ENCODE measurements around the gene RAD51B. TPM values are rescaled to one million over a fixed set of nuclear protein-coding genes. Genes with fewer than 3 reads are reported as not detected.
"Not testable (repeated sequence)": the region's sequence is repeated elsewhere in the genome, so short reads cannot be mapped to it uniquely, and the experiment has no call there.

Gene RAD51B
- total and polyA plus RNA-seq, 4 donors: 2.8 to 39.6 (median 13.3) TPM; not detected in 1

GRCh38 chr14:67798731-67799130 lies 20.8 kb upstream of the RAD51B start:
- WGBS, 2 donors: 80 to 93% methylated on average over 20 of the region's 20 CpGs
- H3K9me3 ChIP-seq (ENCODE audit: control insufficient read depth, low read length): no peaks in the 10 kb centered on the region
- no peaks in the 10 kb centered on the region for H3K4me1 ChIP-seq (ENCODE audit: control insufficient read depth in 1 of 2, insufficient read depth in 2 of 2, low read length in 2 of 2)
- no peak overlapping the region for H3K27ac ChIP-seq (ENCODE audit: low read depth in 1 of 2, low read length in 2 of 2)
- ATAC-seq (ENCODE audit: low FRiP score) (no peak), DNase-seq (no peak)
- no peaks in the 10 kb centered on the region for H3K27me3 ChIP-seq (ENCODE audit: control insufficient read depth in 1 of 2, insufficient read depth in 2 of 2, low read length in 1 of 2)
- peaks cover under 1 to 22% of the 10 kb centered on the region in 2 donors for H3K36me3 ChIP-seq (ENCODE audit: control insufficient read depth in 1 of 2, insufficient read depth in 2 of 2, low read length in 1 of 2)
- intact Hi-C loops (cut with DNase I): no loop called here
- no peak overlapping the region for H3K4me3 ChIP-seq (ENCODE audit: low read length in 2 of 2)

- DNase-seq (no peak), ATAC-seq (ENCODE audit: low FRiP score) (no peak)
- Histone ChIP-seq H3K27me3 (ENCODE audit: control insufficient read depth in 1 of 2, insufficient read depth in 2 of 2, low read length in 1 of 2) (no peaks in the 10 kb centered on the region), H3K27ac (ENCODE audit: low read depth in 1 of 2, low read length in 2 of 2) (no peak overlapping the region), H3K9me3 (ENCODE audit: control insufficient read depth, low read length) (no peaks in the 10 kb centered on the region), H3K4me1 (ENCODE audit: control insufficient read depth in 1 of 2, insufficient read depth in 2 of 2, low read length in 2 of 2) (no peaks in the 10 kb centered on the region), H3K36me3 (ENCODE audit: control insufficient read depth in 1 of 2, insufficient read depth in 2 of 2, low read length in 1 of 2) (peaks cover 7 to 24% of the 10 kb centered on the region in 2 donors), H3K4me3 (ENCODE audit: low read length in 2 of 2) (no peak overlapping the region)
- WGBS, 2 donors: 95 to 96% methylated on average over 4 of the region's 4 CpGs
- intact Hi-C loops (cut with DNase I): no loop called here
Measured at GRCh38 chr14:67800743-67801142, 18.8 kb upstream of the RAD51B start.

GRCh38 chr14:67806246-67806645 lies 13.3 kb upstream of the RAD51B start:
- WGBS, 2 donors: 64 to 69% methylated on average over 3 of the region's 3 CpGs
- Histone ChIP-seq H3K4me1 (ENCODE audit: control insufficient read depth in 1 of 2, insufficient read depth in 2 of 2, low read length in 2 of 2) (no peaks in the 10 kb centered on the region), H3K36me3 (ENCODE audit: control insufficient read depth in 1 of 2, insufficient read depth in 2 of 2, low read length in 1 of 2) (peaks cover 9 to 17% of the 10 kb centered on the region in 2 donors), H3K9me3 (ENCODE audit: control insufficient read depth, low read length) (no peaks in the 10 kb centered on the region), H3K27me3 (ENCODE audit: control insufficient read depth in 1 of 2, insufficient read depth in 2 of 2, low read length in 1 of 2) (no peaks in the 10 kb centered on the region), H3K27ac (ENCODE audit: low read depth in 1 of 2, low read length in 2 of 2) (no peak overlapping the region), H3K4me3 (ENCODE audit: low read length in 2 of 2) (no peak overlapping the region)
- intact Hi-C loops (cut with DNase I): no loop called here
- DNase-seq (no peak), ATAC-seq (ENCODE audit: low FRiP score) (no peak)

GRCh38 chr14:67814821-67815220 lies 4.8 kb upstream of the RAD51B start:
- DNase-seq (no peak), ATAC-seq (ENCODE audit: low FRiP score) (no peak)
- 69 to 75% methylated on average over 2 of the region's 2 CpGs for WGBS, 2 donors
- Histone ChIP-seq H3K9me3 (ENCODE audit: control insufficient read depth, low read length) (no peaks in the 10 kb centered on the region), H3K27ac (ENCODE audit: low read depth in 1 of 2, low read length in 2 of 2) (no peak overlapping the region), H3K4me3 (ENCODE audit: low read length in 2 of 2) (no peak overlapping the region), H3K27me3 (ENCODE audit: control insufficient read depth in 1 of 2, insufficient read depth in 2 of 2, low read length in 1 of 2) (no peaks in the 10 kb centered on the region), H3K4me1 (ENCODE audit: control insufficient read depth in 1 of 2, insufficient read depth in 2 of 2, low read length in 2 of 2) (no peaks in the 10 kb centered on the region), H3K36me3 (ENCODE audit: control insufficient read depth in 1 of 2, insufficient read depth in 2 of 2, low read length in 1 of 2) (no peaks in the 10 kb centered on the region)
- intact Hi-C loops (cut with DNase I): no loop called here

- ATAC-seq (ENCODE audit: low FRiP score) (no peak), DNase-seq (no peak)
- Histone ChIP-seq H3K36me3 (ENCODE audit: control insufficient read depth in 1 of 2, insufficient read depth in 2 of 2, low read length in 1 of 2) (no peaks in the 10 kb centered on the region), H3K27ac (ENCODE audit: low read depth in 1 of 2, low read length in 2 of 2) (no peak overlapping the region), H3K27me3 (ENCODE audit: control insufficient read depth in 1 of 2, insufficient read depth in 2 of 2, low read length in 1 of 2) (no peaks in the 10 kb centered on the region), H3K4me3 (ENCODE audit: low read length in 2 of 2) (peak overlapping the region; percentile 70 to 94), H3K9me3 (ENCODE audit: control insufficient read depth, low read length) (no peaks in the 10 kb centered on the region), H3K4me1 (ENCODE audit: control insufficient read depth in 1 of 2, insufficient read depth in 2 of 2, low read length in 2 of 2) (no peaks in the 10 kb centered on the region)
- intact Hi-C loops (cut with DNase I): no loop called here
- WGBS, 2 donors: 4 to 5% methylated on average over 14 of the region's 14 CpGs
Measured at GRCh38 chr14:67815573-67816225, 3.9 kb upstream of the RAD51B start.

GRCh38 chr14:67816326-67817002 lies 3.1 kb upstream of the RAD51B start, which contains the start of gene ZFYVE26:
TSS of gene ZFYVE26 (minus strand) at chr14:67816590. CDS start at chr14:67815963, 627 bp downstream.
- peak; percentile 93 to 95 for DNase-seq
- H3K4me1 ChIP-seq (ENCODE audit: control insufficient read depth in 1 of 2, insufficient read depth in 2 of 2, low read length in 2 of 2): no peaks in the 10 kb centered on the region

GRCh38 chr14:67817750-67818438 lies 1.7 kb upstream of the RAD51B start:
- Histone ChIP-seq H3K36me3 (ENCODE audit: control insufficient read depth in 1 of 2, insufficient read depth in 2 of 2, low read length in 1 of 2) (no peaks in the 10 kb centered on the region), H3K27ac (ENCODE audit: low read depth in 1 of 2, low read length in 2 of 2) (no peak overlapping the region), H3K9me3 (ENCODE audit: control insufficient read depth, low read length) (no peaks in the 10 kb centered on the region), H3K4me3 (ENCODE audit: low read length in 2 of 2) (no peak overlapping the region), H3K4me1 (ENCODE audit: control insufficient read depth in 1 of 2, insufficient read depth in 2 of 2, low read length in 2 of 2) (no peaks in the 10 kb centered on the region), H3K27me3 (ENCODE audit: control insufficient read depth in 1 of 2, insufficient read depth in 2 of 2, low read length in 1 of 2) (no peaks in the 10 kb centered on the region)
- 89 to 91% methylated on average over 14 of the region's 14 CpGs for WGBS, 2 donors
- ATAC-seq (ENCODE audit: low FRiP score) (no peak), DNase-seq (no peak)
- intact Hi-C loops (cut with DNase I): no loop called here

More at GRCh38 chr14:67816326-67817002, 3.1 kb upstream of the RAD51B start, which contains the start of gene ZFYVE26:
- WGBS, 2 donors: 0% methylated on average over 26 of the region's 26 CpGs
- peak within 1 kb of the TSS in 1 of 2 donors; percentile 62 for H3K27ac ChIP-seq (ENCODE audit: low read depth in 1 of 2, low read length in 2 of 2)
- no peaks in the 10 kb centered on the region for H3K9me3 ChIP-seq (ENCODE audit: control insufficient read depth, low read length)
- H3K4me3 ChIP-seq (ENCODE audit: low read length in 2 of 2): peak within 1 kb of the TSS; percentile 70 to 94
- intact Hi-C loops (cut with DNase I): no loop called here
- ATAC-seq (ENCODE audit: low FRiP score): peak; percentile 95
- H3K36me3 ChIP-seq (ENCODE audit: control insufficient read depth in 1 of 2, insufficient read depth in 2 of 2, low read length in 1 of 2): no peaks in the 10 kb centered on the region
- H3K27me3 ChIP-seq (ENCODE audit: control insufficient read depth in 1 of 2, insufficient read depth in 2 of 2, low read length in 1 of 2): no peaks in the 10 kb centered on the region

GRCh38 chr14:67818476-67818875 lies 1.1 kb upstream of the RAD51B start:
- intact Hi-C loops (cut with DNase I); H3K4me1 ChIP-seq (ENCODE audit: control insufficient read depth in 1 of 2, insufficient read depth in 2 of 2, low read length in 2 of 2); H3K36me3 ChIP-seq (ENCODE audit: control insufficient read depth in 1 of 2, insufficient read depth in 2 of 2, low read length in 1 of 2); H3K27me3 ChIP-seq (ENCODE audit: control insufficient read depth in 1 of 2, insufficient read depth in 2 of 2, low read length in 1 of 2); DNase-seq; H3K9me3 ChIP-seq (ENCODE audit: control insufficient read depth, low read length); ATAC-seq (ENCODE audit: low FRiP score); H3K27ac ChIP-seq (ENCODE audit: low read depth in 1 of 2, low read length in 2 of 2); H3K4me3 ChIP-seq (ENCODE audit: low read length in 2 of 2): not testable (repeated sequence)
- 89 to 91% methylated on average over 6 of the region's 6 CpGs for WGBS, 2 donors

Measured in aorta (tissue), 5 donors.